K562 (cell line): ENCODE results near the gene FMNL3. TPM values are rescaled to one million over a fixed set of nuclear protein-coding genes. Genes with fewer than 3 reads are reported as not detected.

Experiments used
- ARNT ChIP-seq, 2 experiments: fragments of 450-650 bp; IDR thresholded peaks; 2 replicates each; pipeline ENCODE4 v1.6.1; 2016; ENCODE audit warnings: mild to moderate bottlenecking in 1 of 2
- CEBPG ChIP-seq, 3 experiments: fragments of 200-800 bp in 1 of 3; sonication (Bioruptor generic) in 1 of 3; sonication (generic) in 1 of 3; formaldehyde crosslinking in 1 of 3; IDR thresholded peaks in 2 of 3; conservative IDR thresholded peaks in 1 of 3; 2 replicates each; pipeline versions ENCODE4 v1.6.1 to v1.8.0; 2016 to 2022; ENCODE audit warnings: missing compliant biosample characterization in 2 of 3, missing genetic modification characterization in 2 of 3, mild to moderate bottlenecking in 1 of 3, missing genetic modification reagents in 1 of 3
- CHD7 ChIP-seq: fragments of 200-600 bp; sonication (generic); IDR thresholded peaks from one replicate; pipeline ENCODE4 v1.6.1; 2012; ENCODE audit warnings: mild to moderate bottlenecking, low read depth, low read length, inconsistent platforms
- E2F3 ChIP-seq: fragments of 250-450 bp; sonication (Bioruptor Pico); IDR thresholded peaks from 2 replicates; pipeline ENCODE4 v1.4.0; 2020; ENCODE audit warnings: mild to moderate bottlenecking
- FOXA3 ChIP-seq, 2 experiments: fragments of 450-650 bp in 1 of 2; sonication (generic) in 1 of 2; formaldehyde crosslinking; IDR thresholded peaks in 1 of 2; conservative IDR thresholded peaks in 1 of 2; 2 replicates each; pipeline versions ENCODE4 v1.4.0 to v1.8.0; 2020 to 2022; ENCODE audit warnings: mild to moderate bottlenecking in 2 of 2, missing genetic modification reagents in 1 of 2
- KDM5B ChIP-seq: fragments of 200-600 bp; sonication (generic); IDR thresholded peaks from 2 replicates; pipeline ENCODE4 v1.6.1; 2012; ENCODE audit warnings: low read depth, mild to moderate bottlenecking, moderate library complexity, low read length, control low read depth, inconsistent platforms; ENCODE audit not compliant: insufficient replicate concordance
- NR2C2 ChIP-seq, 2 experiments: fragments of 200-800 bp in 1 of 2; sonication (Bioruptor generic) in 1 of 2; sonication (generic) in 1 of 2; formaldehyde crosslinking in 1 of 2; IDR thresholded peaks; 2 replicates each; pipeline versions ENCODE4 v1.6.1 to v1.8.0; 2016 to 2022; ENCODE audit warnings: mild to moderate bottlenecking in 1 of 2, missing compliant biosample characterization in 1 of 2, missing genetic modification characterization in 1 of 2, missing genetic modification reagents in 1 of 2
- PTBP1 ChIP-seq: fragments of 200-400 bp; formaldehyde crosslinking; IDR thresholded peaks from 2 replicates; pipeline ENCODE4 v1.6.1; 2017; ENCODE audit warnings: low read depth, low read length
- RB1 ChIP-seq: fragments of 450-650 bp; IDR thresholded peaks from 2 replicates; pipeline ENCODE4 v1.6.1; 2017; ENCODE audit warnings: low read depth, mild to moderate bottlenecking
- SOX6 ChIP-seq: fragments of 450-650 bp; IDR thresholded peaks from 2 replicates; pipeline ENCODE4 v1.6.1; 2014; ENCODE audit warnings: mild to moderate bottlenecking
- SP1 ChIP-seq: sonication (generic); formaldehyde crosslinking; IDR thresholded peaks from 2 replicates; pipeline ENCODE4 v1.8.1; 2022; ENCODE audit warnings: mild to moderate bottlenecking, missing genetic modification reagents
- STAG1 ChIP-seq: sonication (generic); formaldehyde crosslinking; IDR thresholded peaks from 2 replicates; pipeline ENCODE4 v1.5.0; 2020; ENCODE audit warnings: missing genetic modification reagents, borderline replicate concordance
- ZC3H4 ChIP-seq: sonication (generic); formaldehyde crosslinking; IDR thresholded peaks from 2 replicates; pipeline ENCODE4 v1.9.0; 2021; ENCODE audit warnings: missing genetic modification reagents, borderline replicate concordance
- ZKSCAN8 ChIP-seq: fragments of 200-800 bp; sonication (Bioruptor generic); IDR thresholded peaks from 2 replicates; pipeline ENCODE4 v1.6.1; 2016; ENCODE audit warnings: missing genetic modification characterization, missing compliant biosample characterization
- ZNF175 ChIP-seq: fragments of 200-800 bp; sonication (Bioruptor generic); IDR thresholded peaks from 2 replicates; pipeline ENCODE4 v1.6.1; 2016; ENCODE audit warnings: low read depth, mild to moderate bottlenecking, missing genetic modification characterization, missing compliant biosample characterization
- polyA plus RNA-seq, 8 experiments: library from polyadenylated mRNA; depleted of rRNA in 4 of 8; stranded (reverse) in 5 of 8; unstranded in 3 of 8; fragments of >200 nt; fragmentation: Nextera tagmentation in 2 of 8; fragmentation: Illumina TruSeq in 1 of 8; extraction: Ambion mirVana in 2 of 8; extraction: Trizol in 1 of 8; gene quantifications; 2 replicates each; pipeline versions ENCODE4 v1.2.1 to v1.2.3, GENCODE V29; 2011 to 2014; ENCODE audit warnings: inconsistent platforms in 1 of 8, missing spikeins in 1 of 8
- total RNA-seq, 7 experiments: library from RNA; depleted of rRNA in 6 of 7; stranded (reverse); fragments of >200 nt in 6 of 7; fragmentation: Illumina TruSeq in 2 of 7; extraction: Trizol in 2 of 7; gene quantifications; 2 replicates each; pipeline versions ENCODE4 v1.2.1 to v1.2.3, GENCODE V29; 2011 to 2021; ENCODE audit warnings: low replicate concordance in 1 of 7

The FMNL3 gene
- total and polyA plus RNA-seq, 9 of the 15 experiments (the other 6 are each of a cell fraction or from before 2014, with no cell fraction given) = 0.49 to 14.4 (median 6.8) TPM

- TF ChIP-seq CEBPG (CRISPR knock-in tag; IDR thresholded peaks at IDR 0.05) = peak; percentile 74
- TF ChIP-seq CEBPG (tag; conservative IDR thresholded peaks at IDR 0.05 in 1 of 2, IDR thresholded peaks at IDR 0.05 in 1 of 2) = no peak
- peak; percentile 54; the same call in 1 of the 2 replicates for TF ChIP-seq ZC3H4 (CRISPR knock-in tag)
- TF ChIP-seq ZKSCAN8 (CRISPR knock-in tag) = no peak
- peak; percentile 1 for TF ChIP-seq KDM5B
- TF ChIP-seq STAG1 = no peak
- no peak for TF ChIP-seq ZNF175
- TF ChIP-seq SOX6 = 0 out of 2 replicates have a peak, but pooled peaks have one; percentile 10
- TF ChIP-seq NR2C2 (CRISPR knock-in tag; IDR thresholded peaks at IDR 0.05) = no peak
- TF ChIP-seq NR2C2 (tag; IDR thresholded peaks at IDR 0.05) = peak; percentile 40
- TF ChIP-seq RB1 = peak; percentile 58; the same call in 1 of the 2 replicates
- peak; percentile 39; the same call in 1 of the 2 replicates for TF ChIP-seq E2F3 (CRISPR knock-in tag)
- no peak; the same call in 1 of the 2 replicates for TF ChIP-seq SP1 (CRISPR knock-in tag)
- TF ChIP-seq FOXA3 (CRISPR knock-in tag; conservative IDR thresholded peaks at IDR 0.05 in 1 of 2, IDR thresholded peaks at IDR 0.05 in 1 of 2) = 0 out of 4 replicates have a peak, but pooled peaks of 1 of the 2 experiments have one; percentile 6
- no peak for TF ChIP-seq PTBP1
- TF ChIP-seq ARNT (IDR thresholded peaks at IDR 0.05) = no peak
- TF ChIP-seq CHD7 = no peak
These were observed 34.8 kb upstream of the FMNL3 start (continued) for GRCh38 chr12:49741882-49742620.
